ENCODE data around the gene CHST5. TPM values are rescaled to one million over a fixed set of nuclear protein-coding genes. Genes with fewer than 3 reads are reported as not detected.

The CHST5 gene
- 0.13 TPM in 1 of 2 replicates, not detected in the other for total RNA-seq

DNA sequence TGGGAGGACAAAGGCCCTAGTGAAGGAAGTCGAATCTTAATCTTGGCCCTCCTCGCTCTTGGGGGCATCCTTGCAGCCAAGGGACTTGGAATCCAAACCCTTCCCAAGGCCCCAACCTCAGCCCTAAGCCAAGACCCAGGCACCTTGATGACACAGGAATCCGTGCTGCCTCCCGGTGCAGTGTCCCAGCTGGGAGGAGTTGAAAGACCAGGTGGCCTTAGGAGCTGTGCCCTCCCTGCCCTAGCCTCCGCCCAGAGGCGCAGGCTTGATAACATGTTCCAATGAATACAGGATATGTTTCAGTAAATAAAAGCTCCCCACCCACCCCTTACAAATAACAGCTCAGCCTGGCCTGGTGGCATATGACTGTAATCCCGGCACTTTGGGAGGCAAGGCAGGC, at the start of gene CHST5:
Gene CHST5, minus strand, starts transcription at position 208 of the 400 bp plus-strand sequence. CDS start 5,724 bp downstream, outside the sequence.
- no peak for DNase-seq (ENCODE audit: low read depth in 2 of 2)

DNA sequence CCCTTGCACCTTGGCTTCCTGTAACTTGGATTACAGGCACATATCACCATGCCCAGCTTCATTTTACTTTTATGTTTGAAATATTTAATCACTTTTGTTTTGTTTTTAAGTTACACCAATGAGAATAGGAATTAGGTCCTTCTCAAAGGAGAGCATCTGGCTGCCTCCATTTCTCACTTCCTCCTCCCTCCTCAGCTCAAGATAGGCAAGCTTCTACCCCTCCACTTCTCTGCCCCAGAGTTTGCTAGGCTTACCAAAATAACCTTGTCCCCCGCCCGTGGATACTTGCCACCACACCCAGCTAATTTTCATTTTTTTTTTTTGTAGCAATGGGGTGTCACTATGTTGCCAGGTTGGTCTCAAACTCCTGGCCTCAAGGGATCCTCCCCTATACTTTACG, 48.2 kb upstream of the CHST5 start:
- DNase-seq (ENCODE audit: low read depth in 2 of 2) = no peak

DNA sequence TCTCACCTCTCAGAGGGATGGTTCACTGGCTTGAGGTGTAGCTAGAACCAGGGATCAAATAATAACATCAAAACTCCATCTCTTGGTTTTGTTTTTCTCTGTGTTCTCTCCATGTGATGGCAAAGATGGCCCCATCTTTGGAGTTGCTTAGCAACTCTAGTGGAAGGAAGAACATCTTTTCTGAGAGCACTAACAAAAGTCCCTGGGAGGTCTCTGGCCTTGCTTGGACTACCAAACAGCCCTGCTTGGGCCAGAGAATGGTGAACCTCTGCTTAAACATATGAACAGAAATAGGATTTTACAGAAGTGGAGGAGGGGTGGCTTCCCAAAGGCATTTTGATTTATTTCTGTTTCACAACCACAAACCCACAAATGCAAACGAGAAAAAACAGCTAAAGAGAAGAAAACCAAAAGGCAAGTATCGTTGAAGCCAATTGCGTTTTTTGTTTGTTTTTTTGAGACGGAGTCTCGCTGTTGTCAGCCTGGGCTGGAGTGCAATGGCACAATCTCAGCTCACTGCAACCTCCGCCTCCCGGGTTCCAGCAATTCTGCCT, 43.5 kb upstream of the CHST5 start:
- DNase-seq (ENCODE audit: low read depth in 2 of 2) = no peak

GRCh38 chr16:75578725-75579124, 42.8 kb upstream of the CHST5 start:
- DNase-seq (ENCODE audit: low read depth in 2 of 2) = no peak

DNA sequence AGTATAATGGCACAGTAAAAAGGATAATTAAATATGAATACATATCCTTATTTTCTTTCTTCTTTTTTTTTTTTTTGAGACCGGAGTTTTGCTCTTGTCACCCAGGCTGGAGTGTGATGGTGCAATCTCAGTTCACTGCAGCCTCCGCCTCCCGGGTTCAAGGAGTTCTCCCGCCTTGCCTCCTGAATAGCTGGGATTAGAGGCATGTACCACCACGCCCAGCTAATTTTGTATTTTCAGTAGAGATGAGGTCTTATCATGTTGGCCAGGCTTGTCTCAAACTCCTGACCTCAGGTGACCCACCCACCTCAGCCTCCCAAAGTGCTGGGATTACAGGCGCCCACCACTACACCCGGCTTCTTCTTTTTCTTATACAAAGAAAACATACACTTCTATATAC, 42.3 kb upstream of the CHST5 start:
- DNase-seq (ENCODE audit: low read depth in 2 of 2) = no peak

- DNase-seq (ENCODE audit: low read depth in 2 of 2) = no peak
These were observed 40.5 kb upstream of the CHST5 start for GRCh38 chr16:75576384-75576811.

- no peak for DNase-seq (ENCODE audit: low read depth in 2 of 2)
These were observed 40.0 kb upstream of the CHST5 start for GRCh38 chr16:75575958-75576357.

DNA sequence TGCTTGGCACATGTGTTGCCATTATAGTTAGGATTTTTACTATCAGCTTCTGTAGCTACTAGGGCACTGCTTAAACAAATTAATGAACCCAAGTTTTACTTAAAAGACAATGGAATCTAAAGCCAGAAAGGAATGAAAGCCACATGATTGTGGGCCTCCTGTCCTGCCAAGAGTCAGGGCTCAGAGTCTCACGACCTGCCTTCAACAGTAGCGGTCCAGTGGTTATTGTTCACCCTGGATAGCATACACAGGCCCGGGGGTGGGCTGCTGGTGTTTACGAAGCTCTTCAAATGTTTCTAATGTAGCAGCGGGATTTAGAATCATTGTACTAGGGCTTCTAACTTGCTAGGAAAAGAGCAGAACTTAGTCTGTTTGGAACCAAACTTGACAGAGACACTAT, 38.0 kb upstream of the CHST5 start:
- DNase-seq (ENCODE audit: low read depth in 2 of 2) = no peak

DNA sequence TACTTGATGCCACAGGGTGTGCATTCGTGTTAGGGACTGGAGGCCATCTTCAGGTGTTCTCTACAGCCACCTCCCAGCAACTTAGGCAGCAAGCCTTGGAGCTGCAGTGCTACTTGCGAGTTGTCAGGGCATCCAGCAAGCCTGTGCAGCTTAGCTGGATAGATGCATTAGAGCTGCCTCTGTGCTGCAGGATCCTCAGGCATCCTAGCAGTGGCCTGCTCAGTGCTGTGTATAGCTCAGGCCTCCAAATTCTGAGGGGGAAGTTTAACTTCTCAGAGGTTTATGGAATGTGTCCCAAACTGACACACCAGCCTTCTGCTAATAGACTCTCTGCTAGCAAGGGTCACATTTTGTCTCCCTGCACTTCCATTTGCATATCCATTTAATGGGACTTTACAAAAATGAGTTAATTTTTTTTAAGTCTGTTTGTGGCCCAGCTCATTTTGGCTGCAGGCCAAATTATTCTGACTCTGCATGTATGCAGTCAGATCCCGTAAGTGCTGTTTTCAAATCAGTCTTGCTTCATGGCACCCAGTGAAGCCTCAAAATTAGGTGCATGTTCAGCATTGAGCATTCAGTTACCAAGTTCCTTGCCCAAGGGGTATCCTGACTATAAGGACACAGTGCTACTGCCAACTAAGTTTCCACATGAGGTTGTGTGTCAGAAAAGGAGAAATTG, 37.1 kb upstream of the CHST5 start:
- DNase-seq (ENCODE audit: low read depth in 2 of 2) = peak in 1 of 2 donors; percentile 13

- no peak for DNase-seq (ENCODE audit: low read depth in 2 of 2)
These were observed 34.6 kb upstream of the CHST5 start for GRCh38 chr16:75570396-75571065.

GRCh38 chr16:75567911-75568310, 32.0 kb upstream of the CHST5 start:
- peak; percentile 44 to 60 for DNase-seq (ENCODE audit: low read depth in 2 of 2)

DNA sequence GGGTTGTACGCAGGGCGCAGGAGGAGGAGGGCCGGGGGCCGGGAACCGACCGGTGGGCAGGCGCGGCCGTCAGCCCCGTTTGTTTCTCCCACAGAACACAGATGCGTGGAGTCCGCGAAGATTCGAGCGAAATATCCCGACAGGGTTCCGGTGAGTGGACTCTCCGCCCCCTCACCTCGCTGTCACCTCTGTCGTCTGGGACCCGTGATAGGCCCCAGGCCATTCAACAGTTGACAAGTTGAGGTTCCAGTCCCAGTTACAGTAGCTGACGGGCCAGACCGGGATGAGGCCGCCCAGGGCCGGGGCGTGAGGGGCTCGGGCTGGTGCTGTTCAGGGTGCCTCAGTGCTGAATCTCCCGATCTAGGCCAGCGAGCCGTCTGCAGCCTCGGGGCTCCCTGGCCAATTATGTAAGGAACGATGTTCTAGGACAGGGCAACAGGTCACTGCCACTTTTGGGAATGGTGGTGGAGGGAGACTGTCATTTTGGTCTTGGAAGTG, 30.9 kb upstream of the CHST5 start:
- DNase-seq (ENCODE audit: low read depth in 2 of 2) = peak in 1 of 2 donors; percentile 52

DNA sequence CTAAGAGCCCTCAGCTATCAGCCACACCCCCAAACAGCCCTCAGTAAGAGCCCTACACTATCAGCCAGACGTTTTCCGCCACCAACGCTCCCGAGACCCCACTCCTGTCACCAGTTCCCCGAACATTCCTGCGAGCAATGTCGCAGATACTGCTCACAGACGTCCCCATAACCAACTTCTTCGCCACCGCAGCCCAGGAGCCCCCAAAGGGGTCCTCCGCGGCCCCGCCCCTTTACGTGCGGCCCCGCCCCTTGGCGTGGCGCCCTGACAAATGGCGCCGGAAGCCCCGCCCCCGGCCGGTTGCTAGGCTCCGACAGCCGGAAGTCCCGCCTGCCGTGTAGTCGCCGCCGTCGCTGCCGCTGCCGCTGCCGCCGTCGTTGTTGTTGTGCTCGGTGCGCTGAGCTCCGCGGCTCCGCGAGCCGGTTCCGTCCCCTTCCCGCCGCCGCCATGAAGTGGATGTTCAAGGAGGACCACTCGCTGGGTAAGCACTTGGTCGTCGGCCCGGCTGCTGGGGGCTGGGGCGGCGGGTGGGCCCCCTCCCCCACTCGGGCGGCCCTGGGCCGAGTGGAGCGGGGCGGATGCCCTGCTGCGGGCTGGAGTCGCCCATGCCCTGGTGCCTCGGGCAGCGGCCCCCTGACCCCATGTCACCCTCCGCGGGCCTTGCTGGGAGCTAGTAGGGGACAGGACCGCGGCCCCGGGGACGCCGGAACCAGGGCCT, 30.3 kb upstream of the CHST5 start, which contains the start of gene GABARAPL2:
Gene GABARAPL2, plus strand, starts transcription at position 340 of the 718 bp plus-strand sequence. Its CDS starts 108 bp downstream, at position 448.
- DNase-seq (ENCODE audit: low read depth in 2 of 2) = peak; percentile 47 to 83

DNA sequence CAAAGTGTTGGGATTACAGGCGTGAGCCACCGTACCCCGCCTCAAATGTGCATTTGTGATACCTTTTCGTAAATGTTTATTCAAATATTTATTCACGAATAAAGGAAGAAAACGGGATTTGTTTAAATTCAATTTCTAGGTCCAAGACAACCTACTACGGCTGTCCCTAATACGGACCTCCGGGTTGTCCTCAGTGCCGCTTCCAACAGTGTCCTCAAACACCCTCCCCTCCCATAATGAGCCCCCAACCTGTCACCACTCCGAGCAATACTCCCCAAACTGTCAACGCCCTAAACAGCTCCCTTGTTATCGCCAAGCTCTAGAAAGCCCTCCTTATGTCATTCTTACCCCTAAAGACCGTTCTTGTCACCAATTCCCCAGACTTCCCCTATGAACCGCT, 29.7 kb upstream of the CHST5 start:
- DNase-seq (ENCODE audit: low read depth in 2 of 2) = no peak

DNA sequence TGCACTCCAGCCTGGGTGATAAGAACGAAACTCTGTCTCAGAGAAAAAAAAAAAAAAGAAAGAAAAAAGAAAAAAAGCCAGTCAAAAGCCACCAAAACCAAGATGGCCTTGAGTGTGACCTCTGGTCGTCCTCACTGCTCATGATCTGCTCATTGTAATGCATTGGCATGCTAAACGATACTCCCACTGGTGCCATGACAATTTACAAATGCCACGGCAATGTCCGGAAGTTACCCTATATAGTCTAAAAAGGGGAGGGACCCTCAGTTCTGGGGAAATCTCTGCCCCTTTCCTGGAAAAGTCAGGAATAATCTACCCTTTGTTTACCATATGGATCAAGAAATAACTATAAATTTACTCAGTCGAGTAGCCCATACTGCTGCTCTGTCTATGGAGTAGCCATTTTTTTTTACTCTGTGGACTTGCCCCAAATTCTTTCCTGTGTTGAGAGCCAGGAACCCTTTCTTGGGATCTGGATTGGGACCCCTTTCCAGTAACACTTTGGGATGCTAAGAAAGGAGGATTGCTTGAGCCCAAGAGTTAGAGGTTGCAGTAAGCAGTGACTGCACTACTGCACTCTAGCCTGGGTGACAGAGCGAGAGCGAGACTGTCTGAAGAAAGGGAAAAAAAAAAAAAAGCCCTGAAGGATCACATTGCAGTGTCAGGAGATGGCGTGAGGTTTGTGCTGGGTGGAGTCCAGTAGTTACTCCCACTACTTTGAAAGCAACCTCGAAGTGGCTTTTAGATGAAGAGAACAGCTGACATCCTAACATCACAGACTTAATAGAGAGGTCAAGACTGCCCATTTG, 23.9 kb upstream of the CHST5 start:
- no peak for DNase-seq (ENCODE audit: low read depth in 2 of 2)

DNA sequence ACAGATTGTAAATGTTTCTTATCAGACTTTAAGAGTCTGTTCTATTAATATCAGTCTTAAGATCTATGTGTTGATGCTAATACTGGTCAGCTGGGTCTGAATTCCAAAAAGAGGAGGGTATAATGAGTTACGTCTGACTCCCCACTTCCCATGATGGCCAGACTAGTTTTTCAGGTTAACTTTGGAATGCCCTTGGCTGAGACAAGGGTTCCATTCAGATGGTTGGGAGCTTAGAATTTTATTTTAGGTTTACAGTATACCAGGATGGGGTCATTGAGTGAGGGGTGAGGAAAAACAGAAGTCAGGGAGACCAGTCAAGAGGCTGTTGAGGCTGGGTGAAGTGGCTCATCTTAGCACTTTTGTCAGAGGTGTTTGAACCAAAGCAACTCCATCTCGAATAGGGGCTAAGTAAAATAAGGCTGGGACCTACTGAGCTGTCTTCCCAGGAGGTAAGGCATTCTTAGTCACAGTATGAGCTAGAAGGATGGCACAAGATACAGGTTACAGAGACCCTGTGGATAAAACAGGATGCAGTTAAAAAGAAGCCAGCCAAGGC, 23.0 kb upstream of the CHST5 start:
- DNase-seq (ENCODE audit: low read depth in 2 of 2) = no peak

DNA sequence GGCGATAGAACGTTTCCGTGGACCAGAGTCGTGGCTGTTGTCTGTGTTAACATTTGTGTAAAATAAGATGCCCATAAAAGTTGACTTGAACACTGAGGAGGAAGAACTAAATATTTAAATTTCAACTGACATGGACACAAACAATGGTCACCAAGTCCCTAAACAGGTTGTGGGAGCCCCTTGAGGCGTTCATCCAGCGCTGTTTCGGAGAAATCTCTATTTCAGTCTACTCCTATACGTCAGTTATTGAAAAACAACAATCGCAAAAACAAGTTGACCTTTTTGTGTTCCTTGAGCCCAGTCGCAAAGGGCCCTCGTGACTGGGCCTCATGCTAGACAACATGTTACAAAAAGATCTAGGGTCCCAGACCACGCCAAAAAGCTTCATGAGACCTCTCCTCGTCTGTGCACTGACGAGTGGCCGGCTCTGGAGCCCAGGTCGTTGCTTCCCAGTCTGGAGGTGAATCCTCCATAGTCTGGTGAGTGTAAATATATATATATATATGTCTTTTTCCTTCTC, 20.6 kb upstream of the CHST5 start:
- no peak for DNase-seq (ENCODE audit: low read depth in 2 of 2)

DNA sequence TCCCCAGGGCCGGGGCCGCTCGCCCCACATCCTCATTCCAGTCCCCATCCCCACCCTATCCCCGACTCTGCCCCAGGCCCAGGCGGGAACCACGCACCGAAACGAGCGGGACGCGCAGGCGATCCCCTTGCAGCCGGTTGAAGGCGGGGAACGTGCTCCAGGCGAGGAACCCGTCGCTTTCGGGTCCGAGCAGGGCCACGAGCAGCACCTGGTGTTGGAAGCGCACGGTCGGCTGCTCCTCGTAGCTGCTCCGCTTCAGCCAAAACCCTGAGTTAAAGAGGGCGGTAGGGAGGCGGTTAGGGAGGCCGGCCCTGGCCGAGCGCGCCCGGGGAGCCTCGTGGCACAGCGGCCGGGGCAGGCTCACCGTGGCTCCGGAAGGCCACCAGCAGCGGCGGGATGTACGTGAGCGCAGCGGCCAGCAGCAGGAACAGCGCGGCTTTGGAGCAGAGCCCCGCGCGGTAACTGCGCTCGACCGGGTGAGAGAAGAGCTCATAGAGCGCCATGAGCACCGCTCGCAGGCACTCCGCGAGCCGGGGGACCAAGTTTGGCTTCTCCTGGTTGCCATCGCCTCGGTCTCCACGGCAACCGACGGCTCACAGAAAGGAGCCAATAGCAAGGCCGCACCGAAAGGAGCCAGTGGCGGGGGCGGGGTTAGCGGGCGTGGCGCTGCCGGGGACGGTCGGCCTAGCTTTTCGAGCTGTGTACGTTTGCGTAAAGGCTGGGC, 20.0 kb upstream of the CHST5 start, which contains the start of gene TMEM231:
Gene TMEM231, minus strand, starts transcription at position 546 of the 724 bp plus-strand sequence. Its CDS starts 43 bp downstream, at position 503.
- peak; percentile 80 to 92 for DNase-seq (ENCODE audit: low read depth in 2 of 2)

GRCh38 chr16:75555213-75555706, 19.4 kb upstream of the CHST5 start:
- DNase-seq (ENCODE audit: low read depth in 2 of 2) = peak; percentile 89 to 94
